Measurements from ENCODE around the gene GPC4.
A peak's percentile ranks its signal among the peaks of the same experiment; 100 is the strongest.
"Not testable (repeated sequence)": the region's sequence is repeated elsewhere in the genome, so short reads cannot be mapped to it uniquely, and the experiment has no call there.

The GPC4 gene

GRCh38 chrX:133365871-133366611 is 49.2 kb downstream of the GPC4 start:
- DNase-seq = no peak

GRCh38 chrX:133364865-133365264 is 50.4 kb downstream of the GPC4 start:
- DNase-seq = no peak

GRCh38 chrX:133364196-133364595 is 51.1 kb downstream of the GPC4 start:
- no peak for DNase-seq

- no peak for DNase-seq
These were observed 52.8 kb downstream of the GPC4 start for GRCh38 chrX:133362538-133362937.

GRCh38 chrX:133359466-133359865 is 55.8 kb downstream of the GPC4 start:
- DNase-seq = no peak

- no peak for DNase-seq
These were observed 62.1 kb downstream of the GPC4 start for GRCh38 chrX:133353233-133353632.

DNA sequence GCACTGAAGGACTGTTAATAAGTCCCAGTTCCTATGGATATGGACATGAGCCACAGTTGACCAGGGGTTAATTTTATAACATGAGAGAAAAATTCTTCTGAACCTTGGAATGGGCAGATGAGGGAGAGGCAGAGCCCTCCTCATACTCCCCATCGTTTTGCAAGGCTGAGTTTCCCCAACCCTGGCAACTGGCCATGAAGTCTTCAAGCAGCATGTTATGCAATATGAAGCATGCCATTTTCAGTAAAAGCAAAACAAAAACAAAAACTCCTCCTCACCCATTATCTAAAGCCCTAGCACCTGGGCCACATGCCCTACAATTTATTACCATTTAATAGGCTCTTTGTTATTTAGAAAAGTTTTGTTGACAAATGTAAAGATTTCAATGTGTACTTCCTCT is 64.5 kb downstream of the GPC4 start:
- no peak for DNase-seq

- no peak for DNase-seq
These were observed 69.3 kb downstream of the GPC4 start for GRCh38 chrX:133346026-133346425.

- DNase-seq = no peak
These were observed 75.7 kb downstream of the GPC4 start for GRCh38 chrX:133339566-133339965.

DNA sequence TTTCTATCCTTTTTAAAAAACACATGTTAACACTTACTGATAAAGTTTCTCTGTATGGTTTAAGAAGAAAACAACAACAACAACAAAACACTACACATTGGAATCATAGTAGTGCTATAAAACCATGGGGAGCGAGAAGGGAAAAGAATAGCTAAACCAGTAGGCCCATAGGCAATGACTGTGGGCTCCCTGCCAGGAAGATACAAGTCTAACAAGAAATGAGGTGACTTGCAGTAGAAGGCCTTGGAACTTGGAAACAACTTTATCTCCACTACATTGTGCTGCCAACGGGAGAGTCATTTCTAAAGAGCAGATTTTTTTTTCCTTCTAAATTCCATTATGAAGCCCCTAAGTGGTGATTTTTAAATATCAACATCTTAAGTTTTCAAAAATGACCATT is 78.0 kb downstream of the GPC4 start:
- no peak for DNase-seq

DNA sequence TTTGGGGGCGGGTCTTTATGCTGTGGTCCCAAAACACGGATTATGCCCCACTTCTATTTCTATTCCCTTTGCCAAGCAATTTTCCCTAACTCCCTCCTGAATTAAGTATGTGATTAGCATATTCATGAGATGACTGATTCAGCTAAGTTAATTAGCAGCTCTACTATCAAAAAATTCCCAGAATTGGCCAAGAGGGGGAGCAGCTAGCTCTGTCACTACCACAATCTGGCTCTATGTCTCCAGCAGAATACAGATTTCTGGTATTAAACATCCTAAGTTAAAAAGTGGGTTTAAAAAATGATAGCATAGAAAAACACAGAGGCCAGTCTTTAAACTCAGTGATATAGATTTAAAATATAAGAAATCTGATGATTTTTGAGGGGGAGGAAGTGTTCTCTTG is 80.3 kb downstream of the GPC4 start:
- peak; percentile 50 for DNase-seq

- DNase-seq = no peak
These were observed 82.0 kb downstream of the GPC4 start for GRCh38 chrX:133333154-133333750.

- no peak for DNase-seq
These were observed 82.6 kb downstream of the GPC4 start for GRCh38 chrX:133332737-133333136.

DNA sequence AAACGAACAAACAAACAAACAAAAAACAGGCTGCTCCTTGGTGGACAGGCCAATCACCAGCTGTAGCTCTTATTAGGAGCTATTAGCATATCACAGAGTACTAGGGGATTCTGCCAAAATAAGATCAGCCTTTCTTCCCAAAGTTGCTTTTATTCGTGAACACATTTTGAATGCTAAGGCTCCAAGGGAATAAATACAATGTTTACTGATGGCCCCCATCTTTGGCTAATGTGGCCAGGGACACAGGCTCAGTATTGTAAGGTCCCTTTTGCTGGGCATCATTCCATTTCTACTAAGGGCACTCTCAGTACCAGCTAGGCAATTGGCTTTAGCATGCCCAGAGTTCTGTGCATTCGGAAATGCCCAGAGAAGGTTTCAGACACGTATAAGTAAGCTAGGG is 84.3 kb downstream of the GPC4 start:
- DNase-seq = no peak

- DNase-seq = no peak
These were observed 89.9 kb downstream of the GPC4 start for GRCh38 chrX:133325422-133325821.

- peak; percentile 0 for DNase-seq
These were observed 91.9 kb downstream of the GPC4 start for GRCh38 chrX:133323431-133323830.

- DNase-seq = not testable (repeated sequence)
These were observed 93.0 kb downstream of the GPC4 start for GRCh38 chrX:133322269-133322668.

DNA sequence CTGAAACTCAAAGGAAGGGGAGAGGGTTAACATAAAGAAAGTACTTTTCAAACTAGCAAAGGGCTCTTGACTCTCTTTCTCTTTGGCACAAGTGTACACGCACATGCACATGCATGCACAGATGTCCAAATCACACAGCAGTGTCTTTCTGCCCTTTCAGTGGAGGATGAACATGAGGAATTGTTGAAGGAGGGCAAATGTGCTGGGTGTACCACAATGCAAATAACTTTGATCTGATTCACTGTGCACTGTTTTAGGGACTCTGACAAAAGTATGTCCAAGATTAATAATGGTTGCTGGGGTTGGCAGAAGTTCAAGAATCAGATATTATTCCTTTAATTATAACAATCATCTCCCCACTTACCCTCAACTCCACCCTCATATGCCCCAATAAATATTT is 93.8 kb downstream of the GPC4 start:
- DNase-seq = no peak

DNA sequence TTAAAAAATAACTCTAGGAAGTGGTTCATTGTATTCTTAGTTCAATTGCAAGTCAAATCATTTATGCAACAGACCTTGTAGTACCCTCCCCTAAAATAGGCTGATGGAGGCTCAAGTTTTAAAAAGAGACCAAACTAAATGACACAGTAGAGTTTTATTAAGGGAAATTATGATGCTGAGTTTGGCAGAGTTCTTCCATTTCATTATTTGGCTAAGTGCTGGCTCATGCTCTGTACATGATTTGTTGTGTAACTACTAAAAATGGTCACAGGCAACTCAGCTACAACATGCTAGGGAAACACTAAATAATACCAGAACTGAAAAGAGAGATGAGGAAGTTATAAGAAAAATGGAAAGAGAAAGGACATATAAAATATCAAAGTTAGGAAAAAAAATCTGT is 101.0 kb downstream of the GPC4 start:
- DNase-seq = no peak

DNA sequence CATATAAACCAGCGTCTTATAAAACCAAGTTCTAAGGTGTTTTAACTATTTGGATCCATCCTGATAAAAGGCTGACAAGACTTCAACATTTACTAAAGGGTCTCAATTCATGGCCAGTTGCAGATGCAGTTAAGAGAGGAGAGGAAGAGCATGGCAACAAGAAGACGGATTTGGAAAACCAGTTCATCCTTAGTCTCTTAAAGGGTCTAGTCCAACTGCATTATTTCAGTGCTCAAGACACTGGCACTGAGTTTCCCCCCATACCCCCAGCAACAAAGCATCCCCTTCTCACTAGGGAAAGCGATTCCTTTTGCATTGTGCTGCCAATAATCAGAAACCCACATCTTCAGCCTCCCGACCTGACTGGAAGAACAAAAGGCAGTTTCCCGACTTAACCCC is 106.8 kb downstream of the GPC4 start:
- no peak for DNase-seq

- no peak for DNase-seq
These were observed 107.4 kb downstream of the GPC4 start for GRCh38 chrX:133307637-133308498.

GRCh38 chrX:133307094-133307493 is 108.2 kb downstream of the GPC4 start:
- DNase-seq = no peak

GRCh38 chrX:133306316-133306715 is 109.0 kb downstream of the GPC4 start:
- DNase-seq = no peak

DNA sequence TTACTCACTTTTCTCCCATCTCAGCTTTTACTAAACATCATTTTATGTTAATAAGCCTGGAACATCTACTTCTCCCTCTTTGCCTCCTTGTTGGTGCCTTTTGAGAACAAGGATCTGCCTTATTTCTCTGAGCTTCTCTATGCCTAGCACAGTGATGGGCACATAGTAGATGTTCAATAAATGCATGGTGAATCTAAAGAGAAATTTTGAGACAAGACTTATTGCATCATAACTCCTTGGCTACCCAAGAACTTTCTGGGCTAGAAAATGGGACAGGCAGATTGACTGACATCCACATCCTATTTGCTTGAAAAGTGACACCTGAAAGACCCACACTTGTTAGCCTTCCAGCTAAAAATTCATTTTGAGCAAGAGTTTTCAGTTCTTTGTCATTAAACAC is 109.9 kb downstream of the GPC4 start:
- no peak for DNase-seq

Measured in NCI-H1694 treated with DMSO at 0.1 percent for 48 hours (cell line).